Prostate gland (tissue), 2 donors: ENCODE data around the gene NXPH2. TPM values are rescaled to one million over a fixed set of nuclear protein-coding genes. Genes with fewer than 3 reads are reported as not detected.

Experiments used
- DNase-seq: peaks from one replicate; pipeline ENCODE4 v3.0.0-alpha.2; 2019; ENCODE audit warnings: low spot score
- H3K27ac ChIP-seq, 2 donors: fragments of 200-600 bp; sonication (generic); 2 replicates each; pipeline ENCODE4 v1.5.1; 2017 to 2019
- H3K27me3 ChIP-seq: fragments of 200-600 bp; sonication (generic); replicated peaks from 2 replicates; pipeline ENCODE4 v1.5.1; 2019; ENCODE audit not compliant: insufficient read depth
- H3K36me3 ChIP-seq, 2 donors: fragments of 200-600 bp; sonication (generic); 1 replicate in 1 of 2; 2 replicates in 1 of 2; pipeline versions ENCODE4 v1.5.1 to v1.8.1; 2017 to 2019
- H3K4me1 ChIP-seq: fragments of 200-600 bp; sonication (generic); replicated peaks from 2 replicates; pipeline ENCODE4 v1.5.1; 2019
- H3K4me3 ChIP-seq, 2 donors: fragments of 200-600 bp; sonication (generic); 2 replicates each; pipeline ENCODE4 v1.5.1; 2017 to 2019
- H3K9me3 ChIP-seq: fragments of 200-600 bp; sonication (generic); 2 replicates; pipeline ENCODE4 v1.5.1; 2017
- POLR2A ChIP-seq: fragments of 450-650 bp; IDR thresholded peaks from one replicate; pipeline ENCODE4 v1.6.1; 2016; ENCODE audit warnings: antibody characterized with exemption, mild to moderate bottlenecking
- POLR2AphosphoS5 ChIP-seq: sonication (generic); formaldehyde crosslinking; IDR thresholded peaks from one replicate; pipeline ENCODE4 v1.6.1; 2017; ENCODE audit warnings: antibody characterized with exemption
- WGBS: methylation state at CpG from one replicate; pipeline ENCODE4 v1.1.5; 2018; 5-methylcytosine and 5-hydroxymethylcytosine counted together
- intact Hi-C: fragments of 100-400 bp; cut with DNase I; formaldehyde crosslinking; loops from one replicate; pipeline ENCODE4 v1.14.2; 2022
- total RNA-seq, 2 donors: library from RNA; depleted of rRNA; stranded (reverse); fragments of >200 nt; gene quantifications; one replicate each; pipeline ENCODE4 v1.1.0, GENCODE V29; 2016
- TF ChIP-seq, protein P1 (sequence below), 4 experiments: fragments of 200-600 bp in 2 of 4; fragments of 450-650 bp in 2 of 4; sonication (generic) in 2 of 4; IDR thresholded peaks; 1 replicate in 3 of 4; 2 replicates in 1 of 4; pipeline ENCODE4 v1.5.1; 2016 to 2019; ENCODE audit warnings: antibody characterized with exemption in 4 of 4, mild to moderate bottlenecking in 2 of 4, moderate library complexity in 2 of 4

NXPH2 gene
- total RNA-seq, 2 donors from 2014 or later: not detected

DNA sequence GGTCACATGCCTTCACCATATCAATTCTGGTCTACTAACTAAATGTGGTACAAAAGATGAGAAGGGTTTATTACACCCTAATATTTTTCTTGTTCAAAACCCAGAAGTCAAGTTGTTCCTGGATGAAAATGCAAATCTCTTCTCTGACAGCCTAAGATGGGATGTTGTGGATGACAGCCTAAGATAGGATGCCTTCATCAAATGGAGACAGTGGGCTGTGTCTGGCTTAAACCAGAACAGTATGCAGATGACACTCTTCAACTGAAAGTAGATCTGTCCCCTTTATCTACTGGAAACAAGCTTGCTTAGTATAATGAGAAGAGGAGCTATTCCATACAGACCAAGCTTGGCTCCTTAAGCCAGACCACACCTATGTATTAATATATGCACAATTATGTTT lies 17.7 kb downstream of the NXPH2 start:
- H3K27ac ChIP-seq: no peak overlapping the region
- TF ChIP-seq POLR2A (no peak), POLR2AphosphoS5 (no peak)
- TF ChIP-seq, protein P1, sequence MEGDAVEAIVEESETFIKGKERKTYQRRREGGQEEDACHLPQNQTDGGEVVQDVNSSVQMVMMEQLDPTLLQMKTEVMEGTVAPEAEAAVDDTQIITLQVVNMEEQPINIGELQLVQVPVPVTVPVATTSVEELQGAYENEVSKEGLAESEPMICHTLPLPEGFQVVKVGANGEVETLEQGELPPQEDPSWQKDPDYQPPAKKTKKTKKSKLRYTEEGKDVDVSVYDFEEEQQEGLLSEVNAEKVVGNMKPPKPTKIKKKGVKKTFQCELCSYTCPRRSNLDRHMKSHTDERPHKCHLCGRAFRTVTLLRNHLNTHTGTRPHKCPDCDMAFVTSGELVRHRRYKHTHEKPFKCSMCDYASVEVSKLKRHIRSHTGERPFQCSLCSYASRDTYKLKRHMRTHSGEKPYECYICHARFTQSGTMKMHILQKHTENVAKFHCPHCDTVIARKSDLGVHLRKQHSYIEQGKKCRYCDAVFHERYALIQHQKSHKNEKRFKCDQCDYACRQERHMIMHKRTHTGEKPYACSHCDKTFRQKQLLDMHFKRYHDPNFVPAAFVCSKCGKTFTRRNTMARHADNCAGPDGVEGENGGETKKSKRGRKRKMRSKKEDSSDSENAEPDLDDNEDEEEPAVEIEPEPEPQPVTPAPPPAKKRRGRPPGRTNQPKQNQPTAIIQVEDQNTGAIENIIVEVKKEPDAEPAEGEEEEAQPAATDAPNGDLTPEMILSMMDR (IDR thresholded peaks at IDR 0.05): no peak
- no peaks in the 10 kb centered on the region for H3K27me3 ChIP-seq
- no peaks in the 10 kb centered on the region for H3K36me3 ChIP-seq
- DNase-seq: no peak
- no peak overlapping the region for H3K4me3 ChIP-seq
- intact Hi-C loops: no loop called here
- no peaks in the 10 kb centered on the region for H3K4me1 ChIP-seq
- no peaks in the 10 kb centered on the region for H3K9me3 ChIP-seq

GRCh38 chr2:138760676-138761075 lies 19.5 kb downstream of the NXPH2 start:
- Histone ChIP-seq H3K9me3 (no peaks in the 10 kb centered on the region), H3K36me3 (no peaks in the 10 kb centered on the region), H3K4me1 (no peaks in the 10 kb centered on the region), H3K4me3 (no peak overlapping the region), H3K27ac (no peak overlapping the region), H3K27me3 (no peaks in the 10 kb centered on the region)
- TF ChIP-seq POLR2AphosphoS5 (no peak), POLR2A (no peak)
- TF ChIP-seq, protein P1 (IDR thresholded peaks at IDR 0.05): no peak
- 49% methylated on average over 3 of the region's 3 CpGs for WGBS
- intact Hi-C loops: no loop called here
- no peak for DNase-seq

- 61% methylated on average over 2 of the region's 2 CpGs for WGBS
- TF ChIP-seq, protein P1 (IDR thresholded peaks at IDR 0.05): no peak
- TF ChIP-seq POLR2AphosphoS5 (no peak), POLR2A (no peak)
- no peak for DNase-seq
- intact Hi-C loops: no loop called here
- H3K36me3 ChIP-seq: no peaks in the 10 kb centered on the region
- no peak overlapping the region for H3K4me3 ChIP-seq
- H3K27ac ChIP-seq: no peak overlapping the region
- H3K4me1 ChIP-seq: no peaks in the 10 kb centered on the region
- H3K9me3 ChIP-seq: no peaks in the 10 kb centered on the region
- no peaks in the 10 kb centered on the region for H3K27me3 ChIP-seq
Observed at GRCh38 chr2:138757384-138757783, 22.8 kb downstream of the NXPH2 start.

- Histone ChIP-seq H3K9me3 (no peaks in the 10 kb centered on the region), H3K36me3 (no peaks in the 10 kb centered on the region), H3K4me1 (no peaks in the 10 kb centered on the region), H3K27ac (no peak overlapping the region), H3K4me3 (no peak overlapping the region), H3K27me3 (no peaks in the 10 kb centered on the region)
- TF ChIP-seq POLR2A: no peak
- TF ChIP-seq POLR2AphosphoS5: no peak
- TF ChIP-seq, protein P1 (IDR thresholded peaks at IDR 0.05): no peak
- DNase-seq: no peak
- WGBS: 34% methylated on average over 7 of the region's 7 CpGs
- intact Hi-C loops: no loop called here
Observed at GRCh38 chr2:138752197-138752956, 27.8 kb downstream of the NXPH2 start.

DNA sequence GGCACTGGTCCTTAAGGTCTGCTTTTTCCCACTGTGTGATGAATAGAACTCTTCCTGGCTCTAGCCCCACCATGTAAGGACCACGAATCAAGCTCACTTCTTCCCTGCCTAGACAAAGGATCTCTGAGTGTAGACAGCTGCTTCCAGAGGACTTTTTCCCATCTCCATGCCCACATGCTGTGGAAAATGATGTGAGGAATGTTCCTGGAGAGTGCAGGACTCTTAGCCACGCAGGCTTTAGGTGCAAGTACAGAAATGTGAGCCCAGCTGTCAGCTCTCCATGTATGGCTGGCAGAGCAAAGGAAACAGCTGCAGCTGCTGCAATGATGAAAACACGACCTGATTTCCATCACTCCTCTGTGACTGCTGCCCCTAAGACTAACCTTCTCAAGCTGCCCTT lies 35.5 kb downstream of the NXPH2 start:
- Histone ChIP-seq H3K4me1 (no peaks in the 10 kb centered on the region), H3K36me3 (no peaks in the 10 kb centered on the region), H3K9me3 (no peaks in the 10 kb centered on the region), H3K4me3 (no peak overlapping the region), H3K27me3 (no peaks in the 10 kb centered on the region), H3K27ac (no peak overlapping the region)
- intact Hi-C loops: no loop called here
- 26% methylated on average over 3 of the region's 3 CpGs for WGBS
- TF ChIP-seq POLR2A: no peak
- TF ChIP-seq, protein P1 (IDR thresholded peaks at IDR 0.05): no peak
- no peak for TF ChIP-seq POLR2AphosphoS5
- no peak for DNase-seq
